ENCODE measurements around the gene ABCA6.
"Not testable (repeated sequence)": the region's sequence is repeated elsewhere in the genome, so short reads cannot be mapped to it uniquely, and the experiment has no call there.

The ABCA6 gene

GRCh38 chr17:69170377-69170776 lies 28.7 kb upstream of the ABCA6 start:
- Histone ChIP-seq H4K20me1 (ENCODE audit: insufficient read depth, low read length) (no peaks in the 10 kb centered on the region), H3K4me2 (ENCODE audit: low read length) (no peak overlapping the region), H3K4me3 (ENCODE audit: low read length) (no peak overlapping the region), H3K4me1 (ENCODE audit: low read length) (peaks cover 7% of the 10 kb centered on the region), H3K27me3 (ENCODE audit: low read depth, low read length) (no peaks in the 10 kb centered on the region), H3K9me3 (ENCODE audit: insufficient read depth, low read length) (no peaks in the 10 kb centered on the region), H3K27ac (ENCODE audit: low read length) (no peak overlapping the region), H3K9ac (ENCODE audit: low read length) (no peak overlapping the region), H2AFZ (ENCODE audit: low read depth, low read length) (no peak overlapping the region), H3K79me2 (ENCODE audit: low read length) (no peaks in the 10 kb centered on the region), H3K36me3 (replicated peaks; ENCODE audit: low read depth, low read length) (no peaks in the 10 kb centered on the region)
- no peak for TF ChIP-seq EZH2phosphoT487 (IDR thresholded peaks at IDR 0.05; ENCODE audit: low read depth)
- TF ChIP-seq CTCF (IDR thresholded peaks at IDR 0.05; ENCODE audit: low read depth, low read length), result no peak

- not testable (repeated sequence) for H2AFZ ChIP-seq (ENCODE audit: low read depth, low read length); H3K27ac ChIP-seq (ENCODE audit: low read length); H4K20me1 ChIP-seq (ENCODE audit: insufficient read depth, low read length); H3K4me3 ChIP-seq (ENCODE audit: low read length); H3K4me1 ChIP-seq (ENCODE audit: low read length); H3K27me3 ChIP-seq (ENCODE audit: low read depth, low read length); H3K36me3 ChIP-seq (replicated peaks; ENCODE audit: low read depth, low read length); H3K79me2 ChIP-seq (ENCODE audit: low read length); H3K4me2 ChIP-seq (ENCODE audit: low read length); H3K9ac ChIP-seq (ENCODE audit: low read length); H3K9me3 ChIP-seq (ENCODE audit: insufficient read depth, low read length)
Observed at GRCh38 chr17:69168642-69169041, 26.9 kb upstream of the ABCA6 start.

- H3K4me2 ChIP-seq (ENCODE audit: low read length), result no peak overlapping the region
- H3K27me3 ChIP-seq (ENCODE audit: low read depth, low read length), result no peaks in the 10 kb centered on the region
- H2AFZ ChIP-seq (ENCODE audit: low read depth, low read length), result no peak overlapping the region
- H3K9ac ChIP-seq (ENCODE audit: low read length), result no peak overlapping the region
- no peak overlapping the region for H3K4me3 ChIP-seq (ENCODE audit: low read length)
- no peaks in the 10 kb centered on the region for H3K9me3 ChIP-seq (ENCODE audit: insufficient read depth, low read length)
- TF ChIP-seq EZH2phosphoT487 (IDR thresholded peaks at IDR 0.05; ENCODE audit: low read depth) (no peak), CTCF (IDR thresholded peaks at IDR 0.05; ENCODE audit: low read depth, low read length) (no peak)
- no peaks in the 10 kb centered on the region for H3K79me2 ChIP-seq (ENCODE audit: low read length)
- no peaks in the 10 kb centered on the region for H3K36me3 ChIP-seq (replicated peaks; ENCODE audit: low read depth, low read length)
- H3K4me1 ChIP-seq (ENCODE audit: low read length), result peaks cover 7% of the 10 kb centered on the region
- H4K20me1 ChIP-seq (ENCODE audit: insufficient read depth, low read length), result no peaks in the 10 kb centered on the region
- H3K27ac ChIP-seq (ENCODE audit: low read length), result no peak overlapping the region
Observed at GRCh38 chr17:69166957-69167356, 25.3 kb upstream of the ABCA6 start.

- Histone ChIP-seq H3K4me3 (ENCODE audit: low read length) (no peak overlapping the region), H3K4me1 (ENCODE audit: low read length) (no peaks in the 10 kb centered on the region), H4K20me1 (ENCODE audit: insufficient read depth, low read length) (no peaks in the 10 kb centered on the region), H2AFZ (ENCODE audit: low read depth, low read length) (no peak overlapping the region), H3K4me2 (ENCODE audit: low read length) (no peak overlapping the region), H3K9ac (ENCODE audit: low read length) (no peak overlapping the region), H3K9me3 (ENCODE audit: insufficient read depth, low read length) (no peaks in the 10 kb centered on the region), H3K27ac (ENCODE audit: low read length) (no peak overlapping the region), H3K27me3 (ENCODE audit: low read depth, low read length) (no peaks in the 10 kb centered on the region), H3K36me3 (replicated peaks; ENCODE audit: low read depth, low read length) (no peaks in the 10 kb centered on the region), H3K79me2 (ENCODE audit: low read length) (no peaks in the 10 kb centered on the region)
- TF ChIP-seq CTCF (IDR thresholded peaks at IDR 0.05; ENCODE audit: low read depth, low read length), result no peak
- no peak for TF ChIP-seq EZH2phosphoT487 (IDR thresholded peaks at IDR 0.05; ENCODE audit: low read depth)
Observed at GRCh38 chr17:69164206-69164605, 22.5 kb upstream of the ABCA6 start.

GRCh38 chr17:69159418-69159817 lies 17.7 kb upstream of the ABCA6 start:
- no peak overlapping the region for H3K4me3 ChIP-seq (ENCODE audit: low read length)
- TF ChIP-seq EZH2phosphoT487 (IDR thresholded peaks at IDR 0.05; ENCODE audit: low read depth), result no peak
- TF ChIP-seq CTCF (IDR thresholded peaks at IDR 0.05; ENCODE audit: low read depth, low read length), result no peak
- no peak overlapping the region for H3K9ac ChIP-seq (ENCODE audit: low read length)
- H3K36me3 ChIP-seq (replicated peaks; ENCODE audit: low read depth, low read length), result no peaks in the 10 kb centered on the region
- no peak overlapping the region for H3K27ac ChIP-seq (ENCODE audit: low read length)
- no peaks in the 10 kb centered on the region for H3K79me2 ChIP-seq (ENCODE audit: low read length)
- H4K20me1 ChIP-seq (ENCODE audit: insufficient read depth, low read length), result no peaks in the 10 kb centered on the region
- no peak overlapping the region for H2AFZ ChIP-seq (ENCODE audit: low read depth, low read length)
- H3K27me3 ChIP-seq (ENCODE audit: low read depth, low read length), result no peaks in the 10 kb centered on the region
- H3K9me3 ChIP-seq (ENCODE audit: insufficient read depth, low read length), result no peaks in the 10 kb centered on the region
- H3K4me2 ChIP-seq (ENCODE audit: low read length), result no peak overlapping the region
- H3K4me1 ChIP-seq (ENCODE audit: low read length), result no peaks in the 10 kb centered on the region
